Neural progenitor cell (in vitro differentiated cells): ENCODE results near the gene RGSL1.

ENCODE experiments used
- EZH2 ChIP-seq: fragments of 200-600 bp; sonication (generic); IDR thresholded peaks from 2 replicates; pipeline ENCODE4 v1.6.1; 2017; ENCODE audit warnings: antibody characterized with exemption, mild to moderate bottlenecking, moderate library complexity
- EZH2phosphoT487 ChIP-seq: fragments of 200-600 bp; sonication (generic); IDR thresholded peaks from 2 replicates; pipeline ENCODE4 v1.6.1; 2017; ENCODE audit warnings: antibody characterized with exemption
- TF ChIP-seq, protein P1 (sequence below): fragments of 200-600 bp; sonication (generic); IDR thresholded peaks from 2 replicates; pipeline ENCODE4 v1.5.1; 2017; ENCODE audit warnings: antibody characterized with exemption, mild to moderate bottlenecking

DNA sequence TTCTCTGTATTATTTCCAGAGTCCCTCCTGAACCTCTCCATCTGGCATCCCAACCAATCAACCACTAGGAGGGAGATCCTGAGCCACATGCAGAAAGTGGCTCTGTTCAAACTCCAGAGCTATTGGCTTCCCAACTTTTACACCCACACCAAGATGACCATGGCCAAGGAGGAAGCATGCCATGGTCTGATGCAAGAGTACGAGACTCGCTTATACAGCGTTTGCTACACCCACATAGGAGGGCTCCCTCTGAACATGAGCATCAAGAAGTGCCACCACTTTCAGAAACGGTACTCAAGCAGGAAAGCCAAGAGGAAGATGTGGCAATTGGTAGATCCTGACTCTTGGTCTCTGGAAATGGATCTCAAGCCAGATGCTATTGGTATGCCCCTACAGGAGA lies 23.6 kb downstream of the RGSL1 start:
- TF ChIP-seq, protein P1, sequence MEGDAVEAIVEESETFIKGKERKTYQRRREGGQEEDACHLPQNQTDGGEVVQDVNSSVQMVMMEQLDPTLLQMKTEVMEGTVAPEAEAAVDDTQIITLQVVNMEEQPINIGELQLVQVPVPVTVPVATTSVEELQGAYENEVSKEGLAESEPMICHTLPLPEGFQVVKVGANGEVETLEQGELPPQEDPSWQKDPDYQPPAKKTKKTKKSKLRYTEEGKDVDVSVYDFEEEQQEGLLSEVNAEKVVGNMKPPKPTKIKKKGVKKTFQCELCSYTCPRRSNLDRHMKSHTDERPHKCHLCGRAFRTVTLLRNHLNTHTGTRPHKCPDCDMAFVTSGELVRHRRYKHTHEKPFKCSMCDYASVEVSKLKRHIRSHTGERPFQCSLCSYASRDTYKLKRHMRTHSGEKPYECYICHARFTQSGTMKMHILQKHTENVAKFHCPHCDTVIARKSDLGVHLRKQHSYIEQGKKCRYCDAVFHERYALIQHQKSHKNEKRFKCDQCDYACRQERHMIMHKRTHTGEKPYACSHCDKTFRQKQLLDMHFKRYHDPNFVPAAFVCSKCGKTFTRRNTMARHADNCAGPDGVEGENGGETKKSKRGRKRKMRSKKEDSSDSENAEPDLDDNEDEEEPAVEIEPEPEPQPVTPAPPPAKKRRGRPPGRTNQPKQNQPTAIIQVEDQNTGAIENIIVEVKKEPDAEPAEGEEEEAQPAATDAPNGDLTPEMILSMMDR = no peak
- TF ChIP-seq EZH2phosphoT487 = no peak
- TF ChIP-seq EZH2 = no peak
